Naive B cell (primary cell): ENCODE data around the gene PARVG. TPM values are rescaled to one million over a fixed set of nuclear protein-coding genes. Genes with fewer than 3 reads are reported as not detected.

Experiments
- ATAC-seq, 2 donors: fragments of 150-1000 bp; cut with Tn5 transposase; 2 replicates each; pipeline ENCODE4 v1.10.0; 2021; ENCODE audit warnings: low read depth in 2 of 2, mild to moderate bottlenecking in 2 of 2, moderate library complexity in 2 of 2
- DNase-seq: peaks from one replicate; pipeline ENCODE4 v3.0.0; 2022
- H3K27ac Mint-ChIP-seq, 6 donors: one replicate each; pipeline ENCODE4 v1.8.0; 2020 to 2022; ENCODE audit warnings: mild to moderate bottlenecking in 6 of 6, mixed read lengths in 6 of 6, moderate library complexity in 5 of 6, inconsistent platforms in 2 of 6
- H3K27me3 Mint-ChIP-seq, 3 donors: one replicate each; pipeline ENCODE4 v1.8.0; 2021 to 2022; ENCODE audit warnings: mixed read lengths in 3 of 3, mild to moderate bottlenecking in 1 of 3
- H3K36me3 Mint-ChIP-seq, 2 donors: one replicate each; pipeline ENCODE4 v1.8.0; 2020 to 2022; ENCODE audit warnings: mixed read lengths in 2 of 2, inconsistent platforms in 1 of 2, mild to moderate bottlenecking in 1 of 2
- H3K4me1 Mint-ChIP-seq, 3 donors: one replicate each; pipeline ENCODE4 v1.8.0; 2020 to 2022; ENCODE audit warnings: mixed read lengths in 3 of 3, inconsistent platforms in 1 of 3, mild to moderate bottlenecking in 1 of 3, moderate library complexity in 1 of 3
- H3K4me3 Mint-ChIP-seq, 8 donors: one replicate each; pipeline ENCODE4 v1.8.0; 2020 to 2022; ENCODE audit warnings: mild to moderate bottlenecking in 8 of 8, mixed read lengths in 8 of 8, moderate library complexity in 8 of 8, inconsistent platforms in 2 of 8
- H3K9me3 Mint-ChIP-seq, 7 donors: one replicate each; pipeline ENCODE4 v1.8.0; 2020 to 2022; ENCODE audit warnings: mixed read lengths in 7 of 7, mild to moderate bottlenecking in 5 of 7, inconsistent platforms in 2 of 7, moderate library complexity in 1 of 7
- polyA plus RNA-seq, 6 donors: library from polyadenylated mRNA; unstranded; fragments of 300-500 nt; fragmentation: Illumina TruSeq; gene quantifications; one replicate each; pipeline ENCODE4 v1.2.3, GENCODE V29; 2021; ENCODE audit warnings: low read depth in 6 of 6

Gene PARVG
- 100 to 1,000 TPM; 106 to 151 (median 143) TPM for polyA plus RNA-seq

- Mint-ChIP-seq H3K27ac (peak within 1 kb of the TSS; percentile 93 to 99 (median 98)), H3K4me1 (peaks cover 29 to 47% (median 45%) of the 10 kb centered on the region in 3 donors)
Measured at GRCh38 chr22:44180706-44181032, at the start of gene PARVG. PARVG (plus strand) TSS chr22:44180925; CDS start chr22:44183330, 2,405 bp downstream.

GRCh38 chr22:44131412-44131811 is 49.3 kb upstream of the PARVG start:
- H3K27me3 Mint-ChIP-seq = no peaks in the 10 kb centered on the region
- ATAC-seq (no peak), DNase-seq (no peak)
- H3K4me3 Mint-ChIP-seq = no peak overlapping the region
- no peak overlapping the region for H3K27ac Mint-ChIP-seq
- H3K4me1 Mint-ChIP-seq = peaks cover 6 to 18% (median 18%) of the 10 kb centered on the region in 3 donors
- H3K9me3 Mint-ChIP-seq = peaks cover 5 to 10% (median 7%) of the 10 kb centered on the region in 7 donors
- H3K36me3 Mint-ChIP-seq = peaks cover 26 to 43% of the 10 kb centered on the region in 2 donors

More at GRCh38 chr22:44180706-44181032, at the start of gene PARVG:
- peaks cover 4 to 8% of the 10 kb centered on the region in 2 donors for H3K36me3 Mint-ChIP-seq
- H3K4me3 Mint-ChIP-seq = peak within 1 kb of the TSS; percentile 84 to 99 (median 98)
- ATAC-seq (peak; percentile 76 to 78), DNase-seq (peak; percentile 80)
- H3K9me3 Mint-ChIP-seq = no peaks in the 10 kb centered on the region
- H3K27me3 Mint-ChIP-seq = no peaks in the 10 kb centered on the region

GRCh38 chr22:44131989-44132685 is 48.6 kb upstream of the PARVG start:
- peaks cover 29 to 44% of the 10 kb centered on the region in 2 donors for H3K36me3 Mint-ChIP-seq
- peaks cover 0 to 11% (median 3%) of the 10 kb centered on the region in 7 donors for H3K9me3 Mint-ChIP-seq
- DNase-seq = no peak
- no peaks in the 10 kb centered on the region for H3K27me3 Mint-ChIP-seq
- no peak for ATAC-seq
- peaks cover 6 to 18% (median 18%) of the 10 kb centered on the region in 3 donors for H3K4me1 Mint-ChIP-seq
- no peak overlapping the region for H3K4me3 Mint-ChIP-seq
- H3K27ac Mint-ChIP-seq = no peak overlapping the region

GRCh38 chr22:44132724-44133123 is 48.0 kb upstream of the PARVG start:
- DNase-seq = no peak
- no peak overlapping the region for H3K4me3 Mint-ChIP-seq
- ATAC-seq = no peak
- peaks cover 0 to 7% (median 3%) of the 10 kb centered on the region in 7 donors for H3K9me3 Mint-ChIP-seq
- H3K27me3 Mint-ChIP-seq = no peaks in the 10 kb centered on the region
- H3K27ac Mint-ChIP-seq = no peak overlapping the region
- H3K36me3 Mint-ChIP-seq = peaks cover 29 to 44% of the 10 kb centered on the region in 2 donors
- peaks cover 0 to 14% (median 14%) of the 10 kb centered on the region in 3 donors for H3K4me1 Mint-ChIP-seq

GRCh38 chr22:44133161-44133560 is 47.6 kb upstream of the PARVG start:
- no peaks in the 10 kb centered on the region for H3K27me3 Mint-ChIP-seq
- H3K4me1 Mint-ChIP-seq = peaks cover 0 to 14% (median 14%) of the 10 kb centered on the region in 3 donors
- peaks cover 0 to 7% (median 3%) of the 10 kb centered on the region in 7 donors for H3K9me3 Mint-ChIP-seq
- no peak for ATAC-seq
- DNase-seq = no peak
- H3K27ac Mint-ChIP-seq = no peak overlapping the region
- H3K36me3 Mint-ChIP-seq = peaks cover 31 to 47% of the 10 kb centered on the region in 2 donors
- no peak overlapping the region for H3K4me3 Mint-ChIP-seq

- no peaks in the 10 kb centered on the region for H3K27me3 Mint-ChIP-seq
- DNase-seq (no peak), ATAC-seq (no peak)
- H3K4me1 Mint-ChIP-seq = peaks cover 0 to 14% (median 7%) of the 10 kb centered on the region in 3 donors
- H3K4me3 Mint-ChIP-seq = peak overlapping the region in 1 of 8 donors; percentile 33
- peaks cover 31 to 56% of the 10 kb centered on the region in 2 donors for H3K36me3 Mint-ChIP-seq
- H3K27ac Mint-ChIP-seq = peak overlapping the region in 1 of 6 donors; percentile 36
- H3K9me3 Mint-ChIP-seq = peaks cover 0 to 7% (median 3%) of the 10 kb centered on the region in 7 donors
Measured at GRCh38 chr22:44133901-44134571, 46.7 kb upstream of the PARVG start.

GRCh38 chr22:44136112-44136511 is 44.6 kb upstream of the PARVG start:
- H3K27ac Mint-ChIP-seq = no peak overlapping the region
- peaks cover 0 to 7% (median 3%) of the 10 kb centered on the region in 7 donors for H3K9me3 Mint-ChIP-seq
- DNase-seq (no peak), ATAC-seq (no peak)
- H3K4me1 Mint-ChIP-seq = peaks cover 0 to 7% (median 2%) of the 10 kb centered on the region in 3 donors
- H3K36me3 Mint-ChIP-seq = peaks cover 36 to 64% of the 10 kb centered on the region in 2 donors
- no peaks in the 10 kb centered on the region for H3K27me3 Mint-ChIP-seq
- H3K4me3 Mint-ChIP-seq = peak overlapping the region in 1 of 8 donors; percentile 15

- peak overlapping the region in 1 of 6 donors; percentile 91 for H3K27ac Mint-ChIP-seq
- H3K4me1 Mint-ChIP-seq = peaks cover 0 to 8% (median 4%) of the 10 kb centered on the region in 3 donors
- H3K9me3 Mint-ChIP-seq = peaks cover 0 to 7% (median 3%) of the 10 kb centered on the region in 7 donors
- H3K4me3 Mint-ChIP-seq = no peak overlapping the region
- no peak for ATAC-seq
- no peaks in the 10 kb centered on the region for H3K27me3 Mint-ChIP-seq
- DNase-seq = no peak
- H3K36me3 Mint-ChIP-seq = peaks cover 41 to 57% of the 10 kb centered on the region in 2 donors
Measured at GRCh38 chr22:44136786-44137185, 43.9 kb upstream of the PARVG start.

GRCh38 chr22:44137415-44137814 is 43.3 kb upstream of the PARVG start:
- Mint-ChIP-seq H3K27me3 (no peaks in the 10 kb centered on the region), H3K4me3 (no peak overlapping the region), H3K27ac (peak overlapping the region in 1 of 6 donors; percentile 91), H3K9me3 (peaks cover 0 to 7% (median 3%) of the 10 kb centered on the region in 7 donors), H3K4me1 (peaks cover 0 to 8% (median 4%) of the 10 kb centered on the region in 3 donors), H3K36me3 (peaks cover 41 to 53% of the 10 kb centered on the region in 2 donors)
- ATAC-seq (no peak), DNase-seq (no peak)

GRCh38 chr22:44139773-44140172 is 41.0 kb upstream of the PARVG start:
- Mint-ChIP-seq H3K4me3 (no peak overlapping the region), H3K27ac (peak overlapping the region in 2 of 6 donors; percentile 21 to 75), H3K4me1 (peaks cover 4 to 8% (median 8%) of the 10 kb centered on the region in 3 donors), H3K27me3 (no peaks in the 10 kb centered on the region), H3K9me3 (peaks cover 0 to 7% (median 3%) of the 10 kb centered on the region in 7 donors), H3K36me3 (peaks cover 34 to 53% of the 10 kb centered on the region in 2 donors)
- no peak for ATAC-seq
- DNase-seq = no peak

- H3K4me1 Mint-ChIP-seq = peaks cover 8 to 17% (median 10%) of the 10 kb centered on the region in 3 donors
- H3K27ac Mint-ChIP-seq = peak overlapping the region in 3 of 6 donors; percentile 75 to 96 (median 80)
- ATAC-seq (no peak), DNase-seq (no peak)
- H3K9me3 Mint-ChIP-seq = peaks cover 0 to 2% (median 0%) of the 10 kb centered on the region in 7 donors
- H3K4me3 Mint-ChIP-seq = no peak overlapping the region
- peaks cover 15 to 46% of the 10 kb centered on the region in 2 donors for H3K36me3 Mint-ChIP-seq
- no peaks in the 10 kb centered on the region for H3K27me3 Mint-ChIP-seq
Measured at GRCh38 chr22:44142421-44143104, 38.2 kb upstream of the PARVG start.

- H3K27me3 Mint-ChIP-seq = no peaks in the 10 kb centered on the region
- peaks cover 17 to 41% of the 10 kb centered on the region in 2 donors for H3K36me3 Mint-ChIP-seq
- DNase-seq (no peak), ATAC-seq (no peak)
- H3K4me3 Mint-ChIP-seq = no peak overlapping the region
- H3K9me3 Mint-ChIP-seq = peaks cover 0 to 2% (median 0%) of the 10 kb centered on the region in 7 donors
- peaks cover 8 to 17% (median 10%) of the 10 kb centered on the region in 3 donors for H3K4me1 Mint-ChIP-seq
- H3K27ac Mint-ChIP-seq = peak overlapping the region in 3 of 6 donors; percentile 75 to 96 (median 80)
Measured at GRCh38 chr22:44143105-44143474, 37.6 kb upstream of the PARVG start.

GRCh38 chr22:44143579-44143978 is 37.1 kb upstream of the PARVG start:
- Mint-ChIP-seq H3K9me3 (peaks cover 0 to 2% (median 0%) of the 10 kb centered on the region in 7 donors), H3K4me3 (peak overlapping the region in 1 of 8 donors; percentile 42), H3K4me1 (peaks cover 8 to 17% (median 10%) of the 10 kb centered on the region in 3 donors), H3K36me3 (peaks cover 20 to 36% of the 10 kb centered on the region in 2 donors), H3K27ac (no peak overlapping the region), H3K27me3 (no peaks in the 10 kb centered on the region)
- ATAC-seq (no peak), DNase-seq (no peak)
